HepG2 (cell line): ENCODE data around the gene NPTXR. TPM values are rescaled to one million over a fixed set of nuclear protein-coding genes. Genes with fewer than 3 reads are reported as not detected.

ENCODE experiments used
- ATAC-seq: fragments of 200-7000 bp; cut with Tn5 transposase; 3 replicates; pipeline ENCODE4 v1.9.1; 2020; ENCODE audit warnings: mild to moderate bottlenecking, moderate library complexity
- BruUV-seq: library from RNA; stranded (reverse); fragments of 400-500 nt; replicated peaks from 2 replicates; lab custom pipeline; 2021; lab: Mats Ljungman, UMichigan
- CTCF ChIA-PET: fragments of 300-600 bp; formaldehyde crosslinking; extraction: SDS; loops from one replicate; lab custom pipeline; 2021; ENCODE audit warnings: low total read pairs, inconsistent platforms, low intra/inter-chr PET ratio; lab: Yijun Ruan, JAX
- POLR2A ChIA-PET: fragments of 350-600 bp; sonication (Branson Sonifier 250); formaldehyde crosslinking; loops from one replicate; lab custom pipeline; 2020; ENCODE audit warnings: antibody characterized with exemption, inconsistent platforms; lab: Yijun Ruan, JAX
- DNase-seq: peaks from one replicate; pipeline ENCODE4 v3.0.0-alpha.2; 2015; ENCODE audit warnings: low spot score
- FAIRE-seq: peaks from 3 replicates; lab custom pipeline; 2011; peaks lifted over from hg19 to GRCh38; lab: Jason Lieb, UNC
- H2AFZ ChIP-seq: one replicate; pipeline ENCODE4 v1.6.1; 2011; ENCODE audit warnings: low read length, inconsistent platforms
- H3K27ac ChIP-seq: fragments of 300-600 bp; 3 replicates; pipeline ENCODE4 v1.8.0; 2011; ENCODE audit warnings: mixed run types, mild to moderate bottlenecking, mixed read lengths, low read length, inconsistent platforms; ENCODE audit not compliant: insufficient read depth; ENCODE audit errors: extremely low read length
- H3K27me3 ChIP-seq, 2 experiments: fragments of 200-600 bp in 1 of 2; 2 replicates in 1 of 2; 3 replicates in 1 of 2; pipeline versions ENCODE4 v1.6.0 to v1.8.0; 2011; ENCODE audit warnings: low read length in 2 of 2, mild to moderate bottlenecking in 2 of 2, moderate library complexity in 2 of 2, inconsistent platforms in 1 of 2; ENCODE audit not compliant: insufficient read depth in 2 of 2, control insufficient read depth in 1 of 2
- H3K36me3 ChIP-seq, 2 experiments: fragments of 200-600 bp in 1 of 2; replicated peaks in 1 of 2; 2 replicates in 1 of 2; 3 replicates in 1 of 2; pipeline versions ENCODE4 v1.5.1 to v1.8.0; 2011; ENCODE audit warnings: low read length in 2 of 2, inconsistent platforms in 1 of 2; ENCODE audit not compliant: insufficient read depth in 2 of 2, control insufficient read depth in 1 of 2
- H3K4me1 ChIP-seq: 2 replicates; pipeline ENCODE4 v1.5.1; 2012; ENCODE audit warnings: low read length, inconsistent platforms; ENCODE audit not compliant: insufficient read depth
- H3K4me2 ChIP-seq: 2 replicates; pipeline ENCODE4 v1.6.0; 2011; ENCODE audit warnings: low read depth, low read length, inconsistent platforms
- H3K4me3 ChIP-seq, 3 experiments: fragments of 200-600 bp in 1 of 3; sonication (generic), shearing (Covaris generic) in 1 of 3; replicated peaks in 1 of 3; 2 replicates each; pipeline ENCODE4 v1.5.1; 2011 to 2016; ENCODE audit warnings: low read length in 3 of 3, inconsistent platforms in 2 of 3, low read depth in 2 of 3, mild to moderate bottlenecking in 2 of 3, control low read depth in 1 of 3, mixed read lengths in 1 of 3; ENCODE audit not compliant: insufficient read depth in 1 of 3
- H3K79me2 ChIP-seq: one replicate; pipeline ENCODE4 v1.6.1; 2011; ENCODE audit warnings: low read length, inconsistent platforms; ENCODE audit not compliant: insufficient read depth
- H3K9ac ChIP-seq: 2 replicates; pipeline ENCODE4 v1.6.0; 2011; ENCODE audit warnings: mild to moderate bottlenecking, low read depth, low read length, inconsistent platforms; ENCODE audit not compliant: insufficient read depth
- H3K9me3 ChIP-seq: 2 replicates; pipeline ENCODE4 v1.5.1; 2012; ENCODE audit warnings: mild to moderate bottlenecking, low read length
- H4K20me1 ChIP-seq: 2 replicates; pipeline ENCODE4 v1.6.0; 2011; ENCODE audit warnings: inconsistent platforms, mild to moderate bottlenecking, low read length, moderate library complexity; ENCODE audit not compliant: insufficient read depth
- GMEB2 ChIP-seq: IDR thresholded peaks from 2 replicates; pipeline ENCODE4 v1.6.1; 2016; ENCODE audit warnings: missing biosample characterization, missing genetic modification reagents, low read depth
- HNRNPH1 ChIP-seq: fragments of 200-400 bp; formaldehyde crosslinking; optimal IDR thresholded peaks from 2 replicates; pipeline ENCODE3; 2017; ENCODE audit warnings: mild to moderate bottlenecking, low read depth, low read length
- JUN ChIP-seq: sonication (generic); formaldehyde crosslinking; IDR thresholded peaks from 2 replicates; pipeline ENCODE4 v1.4.0; 2020; ENCODE audit warnings: mild to moderate bottlenecking, missing genetic modification reagents
- MAF1 ChIP-seq: sonication (generic); formaldehyde crosslinking; IDR thresholded peaks from 2 replicates; pipeline ENCODE4 v1.5.0; 2020; ENCODE audit warnings: missing genetic modification reagents, borderline replicate concordance
- ZFP90 ChIP-seq: sonication (generic); formaldehyde crosslinking; IDR thresholded peaks from 2 replicates; pipeline ENCODE4 v1.8.0; 2022; ENCODE audit warnings: missing genetic modification reagents, mild to moderate bottlenecking, inconsistent platforms, borderline replicate concordance
- ZKSCAN8 ChIP-seq: IDR thresholded peaks from 2 replicates; pipeline ENCODE4 v1.6.1; 2016; ENCODE audit warnings: borderline replicate concordance, missing genetic modification reagents, missing compliant biosample characterization
- ZNF256 ChIP-seq: sonication (generic); formaldehyde crosslinking; conservative IDR thresholded peaks from 2 replicates; pipeline ENCODE4 v1.4.0; 2020; ENCODE audit warnings: missing genetic modification reagents
- ZSCAN9 ChIP-seq: IDR thresholded peaks from 2 replicates; pipeline ENCODE4 v1.6.1; 2016; ENCODE audit warnings: borderline replicate concordance
- WGBS: methylation state at CpG from one replicate; pipeline ENCODE4 v1.1.6; 2017; ENCODE audit warnings: low lambda C conversion rate; 5-methylcytosine and 5-hydroxymethylcytosine counted together
- in situ Hi-C: cut with HindIII; loops from 2 replicates; pipeline ENCODE4 v1.10.0; 2017; ENCODE audit warnings: low pct_unique_long_range_greater_than_20kb; ENCODE audit not compliant: extremely low pct_ligation_motif_present
- intact Hi-C: fragments of 100-400 bp; cut with micrococcal nuclease; formaldehyde crosslinking; loops from one replicate; pipeline ENCODE4 v1.10.0; 2022; ENCODE audit not compliant: unreplicated experiment
- polyA plus RNA-seq, 8 experiments: library from polyadenylated mRNA; depleted of rRNA in 3 of 8; stranded (reverse) in 7 of 8; unstranded in 1 of 8; fragments of >200 nt; fragmentation: Illumina TruSeq in 4 of 8; extraction: Trizol in 4 of 8; gene quantifications; 2 replicates each; pipeline versions ENCODE4 v1.2.1 to v1.2.3, GENCODE V29; 2011 to 2016; ENCODE audit warnings: low read depth in 4 of 8, missing spikeins in 1 of 8, mixed read lengths in 1 of 8; ENCODE audit not compliant: insufficient read depth in 1 of 8
- total RNA-seq, 5 experiments: library from RNA; depleted of rRNA; stranded (reverse); fragments of >200 nt; fragmentation: Illumina TruSeq; extraction: Trizol; gene quantifications; 2 replicates each; pipeline ENCODE4 v1.2.3, GENCODE V29; 2016; ENCODE audit warnings: low read depth in 1 of 5

The NPTXR gene
- total and polyA plus RNA-seq, 2 of the 13 experiments (the other 11 are each of a cell fraction or from before 2014, with no cell fraction given): 2.6 to 4.8 TPM

GRCh38 chr22:38850941-38851849, 7.4 kb upstream of the NPTXR start:
- H3K4me1 ChIP-seq: peaks cover 21% of the 10 kb centered on the region
- H3K27ac ChIP-seq: no peak overlapping the region
- H3K4me3 ChIP-seq: no peak overlapping the region
- WGBS: 23% methylated on average over 12 of the region's 15 CpGs
- H3K36me3 ChIP-seq: no peaks in the 10 kb centered on the region
- no peak for TF ChIP-seq HNRNPH1
- no peak for TF ChIP-seq JUN (CRISPR knock-in tag)
- no peak for TF ChIP-seq ZKSCAN8 (CRISPR knock-in tag)
- no peak for TF ChIP-seq ZSCAN9 (CRISPR knock-in tag)
- TF ChIP-seq GMEB2 (CRISPR knock-in tag): no peak
- no peak for TF ChIP-seq ZFP90
- TF ChIP-seq MAF1 (CRISPR knock-in tag): no peak
- no peak for TF ChIP-seq ZNF256 (CRISPR knock-in tag)
- TF ChIP-seq, all 625 proteins: peak for 0
- Histone ChIP-seq H3K4me2 (no peak overlapping the region), H3K9me3 (no peaks in the 10 kb centered on the region), H3K27me3 (peaks cover 5 to 55% of the 10 kb centered on the region in 2 experiments; a peak in 4 of 5 replicates), H3K79me2 (no peaks in the 10 kb centered on the region), H4K20me1 (no peaks in the 10 kb centered on the region), H2AFZ (no peak overlapping the region), H3K9ac (no peak overlapping the region)
- ChIA-PET POLR2A (no interaction called here), CTCF (no interaction called here)
- FAIRE-seq (no peak), ATAC-seq (no peak), DNase-seq (no peak)
- no TSS peak for BruUV-seq
- intact Hi-C loops (no loop called here), in situ Hi-C loops (no loop called here)
